NCI-H524 treated with DMSO at 0.1 percent for 48 hours (cell line): ENCODE results near the gene DCAF7.
A peak's percentile ranks its signal among the peaks of the same experiment; 100 is the strongest.

ENCODE experiments used
- DNase-seq: peaks from one replicate; lab custom pipeline; 2025; lab: John Stamatoyannopoulos, UW

Gene DCAF7

DNA sequence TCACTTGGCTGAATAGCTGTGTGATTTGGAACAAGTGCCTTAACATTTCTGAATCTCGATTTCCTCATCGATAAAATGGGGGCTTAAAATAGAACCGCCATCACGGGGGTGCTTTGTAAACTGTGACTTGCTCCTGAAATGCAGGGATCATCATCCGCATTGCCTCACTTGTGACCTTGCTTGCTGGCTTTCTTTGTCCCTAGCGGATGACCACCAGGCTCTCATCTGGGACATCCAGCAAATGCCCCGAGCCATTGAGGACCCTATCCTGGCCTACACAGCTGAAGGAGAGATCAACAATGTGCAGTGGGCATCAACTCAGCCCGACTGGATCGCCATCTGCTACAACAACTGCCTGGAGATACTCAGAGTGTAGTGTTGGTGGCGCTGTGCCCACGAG, 38.5 kb downstream of the DCAF7 start:
- no peak for DNase-seq

DNA sequence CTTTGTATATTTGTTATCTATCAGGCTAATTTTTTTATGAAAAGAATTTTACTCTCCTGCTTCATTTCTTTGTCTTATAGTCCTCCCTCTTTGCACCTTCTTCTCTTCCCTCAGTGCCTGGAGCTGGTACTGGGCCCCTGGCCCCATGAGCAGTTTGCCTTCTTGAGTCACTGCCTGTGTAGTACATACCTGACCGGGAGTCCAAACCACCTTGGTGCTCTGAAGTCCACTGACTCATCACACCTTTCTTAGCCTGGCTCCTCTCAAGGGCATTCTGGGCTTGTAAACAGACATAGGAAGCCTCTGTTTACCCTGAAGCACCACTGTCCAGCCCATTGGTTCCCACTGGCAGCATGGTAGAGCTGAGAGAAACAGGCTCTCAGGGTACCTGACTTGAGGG, 39.4 kb downstream of the DCAF7 start:
- DNase-seq: no peak

DNA sequence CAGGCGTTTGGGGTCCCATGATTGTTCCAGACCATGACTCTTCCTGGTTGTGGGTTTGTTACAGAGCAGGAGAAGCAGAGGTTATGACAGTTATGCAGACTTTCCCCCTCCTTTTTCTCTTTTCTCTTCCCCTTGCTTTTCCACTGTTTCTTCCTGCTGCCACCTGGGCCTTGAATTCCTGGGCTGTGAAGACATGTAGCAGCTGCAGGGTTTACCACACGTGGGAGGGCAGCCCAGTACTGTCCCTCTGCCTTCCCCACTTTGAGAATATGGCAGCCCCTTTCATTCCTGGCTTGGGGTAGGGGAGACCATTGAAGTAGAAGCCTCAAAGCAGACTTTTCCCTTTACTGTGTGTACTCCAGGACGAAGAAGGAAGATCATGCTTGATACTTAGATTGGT, 42.5 kb downstream of the DCAF7 start:
- no peak for DNase-seq

DNA sequence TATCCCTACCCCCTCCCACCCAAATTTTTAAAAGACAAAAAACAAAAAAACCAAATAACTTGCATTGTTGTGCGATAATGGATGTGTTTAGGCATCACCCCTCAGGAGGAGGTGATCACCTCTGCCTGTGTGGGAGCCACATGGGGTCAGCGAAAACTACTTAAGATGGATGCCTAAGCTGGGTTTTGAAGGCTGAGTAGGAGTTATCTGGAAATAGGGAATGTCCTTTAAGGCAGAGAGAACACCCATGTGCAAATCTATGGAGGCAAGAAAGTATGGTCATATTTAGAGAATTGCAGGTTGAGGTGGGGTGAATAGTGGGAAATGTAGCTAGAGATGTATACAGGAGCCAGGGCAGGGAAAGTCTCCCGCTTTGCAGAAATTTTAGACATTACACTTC, 44.9 kb downstream of the DCAF7 start:
- no peak for DNase-seq

GRCh38 chr17:63596856-63597586, 46.7 kb downstream of the DCAF7 start:
- no peak for DNase-seq

- DNase-seq: no peak
These were observed 48.0 kb downstream of the DCAF7 start for GRCh38 chr17:63598281-63598680.

DNA sequence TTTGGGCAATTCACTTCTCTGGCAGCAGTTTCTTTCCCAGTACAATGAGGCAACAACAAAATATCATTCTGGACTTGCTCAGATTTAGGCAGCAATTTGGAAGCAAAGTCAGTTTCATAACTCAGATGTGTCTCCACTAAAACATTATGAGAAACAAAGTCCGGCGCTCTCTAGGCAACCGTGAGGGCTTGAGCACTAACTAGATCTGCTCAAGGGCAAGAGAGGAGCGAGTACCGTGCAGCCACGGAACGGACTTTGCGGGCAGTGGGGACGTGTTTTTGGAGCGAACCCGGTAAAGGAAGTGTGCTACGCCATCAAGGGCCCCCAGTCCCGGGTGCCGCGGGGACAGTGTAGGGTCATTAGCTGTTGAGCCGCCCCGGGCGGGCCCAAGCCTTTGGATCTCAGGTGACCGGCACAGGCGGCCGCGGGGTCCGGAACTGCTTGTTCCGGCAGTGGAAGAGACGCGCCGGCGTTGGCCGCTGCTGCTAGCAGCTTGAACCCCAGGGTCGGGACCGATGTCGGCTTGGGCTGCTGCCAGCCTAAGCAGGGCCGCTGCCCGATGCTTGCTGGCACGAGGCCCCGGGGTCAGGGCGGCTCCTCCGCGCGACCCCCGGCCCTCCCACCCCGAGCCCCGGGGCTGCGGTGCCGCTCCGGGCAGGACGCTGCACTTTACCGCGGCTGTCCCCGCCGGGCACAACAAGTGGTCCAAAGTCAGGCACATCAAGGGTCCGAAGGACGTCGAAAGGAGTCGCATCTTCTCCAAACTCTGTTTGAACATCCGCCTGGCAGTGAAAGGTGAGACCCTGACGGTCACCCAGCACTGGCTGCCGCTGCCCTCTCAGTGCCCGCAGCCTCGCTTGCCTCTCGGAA, 50.5 kb downstream of the DCAF7 start, which contains the start of gene TACO1:
Gene TACO1, plus strand, starts transcription at position 327 of the 870 bp plus-strand sequence. Its CDS starts 189 bp downstream, at position 516.
- peak; percentile 65 for DNase-seq

- DNase-seq: peak; percentile 80
These were observed 51.4 kb downstream of the DCAF7 start for GRCh38 chr17:63601439-63602371.

- no peak for DNase-seq
These were observed 59.7 kb downstream of the DCAF7 start for GRCh38 chr17:63609816-63610573.

GRCh38 chr17:63610854-63611253, 60.6 kb downstream of the DCAF7 start:
- DNase-seq: no peak

- DNase-seq: no peak
These were observed 61.1 kb downstream of the DCAF7 start for GRCh38 chr17:63611354-63611753.

DNA sequence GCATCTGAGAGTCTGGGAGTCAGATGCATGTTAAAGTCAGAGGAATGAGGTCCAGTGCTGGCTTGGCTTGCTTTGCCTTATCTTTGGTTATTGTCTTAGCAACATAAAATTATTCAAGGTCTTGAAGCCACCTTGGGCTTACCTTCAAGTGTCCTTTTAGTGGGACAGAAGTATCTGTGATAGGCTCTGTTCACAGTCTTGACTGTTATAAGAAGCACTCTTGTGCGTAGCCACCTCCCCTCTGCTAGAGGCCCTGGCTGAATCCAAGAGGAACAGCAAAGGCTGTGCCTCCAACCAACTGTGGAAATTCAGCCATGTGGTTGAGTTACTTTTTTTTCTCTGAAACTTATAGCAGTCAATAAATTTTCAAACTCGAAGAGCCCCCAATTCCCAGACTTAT, 63.4 kb downstream of the DCAF7 start:
- no peak for DNase-seq

DNA sequence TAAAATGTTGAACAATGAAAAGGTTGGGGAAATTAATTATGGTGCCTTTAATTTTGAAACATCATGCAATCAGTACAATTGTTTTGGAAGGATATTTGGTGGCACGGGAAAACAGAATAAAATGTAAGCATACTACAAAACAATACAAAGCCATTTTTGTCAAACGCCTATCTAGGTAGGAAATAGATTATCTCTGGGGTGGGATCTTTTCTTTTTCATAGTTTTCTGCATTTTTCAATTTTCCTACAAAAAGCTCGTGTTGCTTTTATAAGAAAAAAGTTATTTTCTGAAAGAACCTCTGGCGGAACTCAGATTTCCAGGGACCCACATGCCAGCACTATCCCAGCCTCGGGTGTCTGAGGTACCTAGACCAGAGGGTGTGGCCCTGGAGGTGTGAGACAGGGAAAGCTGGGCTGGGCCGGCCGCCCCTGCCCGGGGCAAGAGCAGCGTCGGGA, 71.0 kb downstream of the DCAF7 start:
- DNase-seq: no peak

GRCh38 chr17:63621684-63622573, 71.7 kb downstream of the DCAF7 start, which contains the start of gene MAP3K3:
TSS of gene MAP3K3 (plus strand) at chr17:63622417. CDS start at chr17:63622760, 343 bp downstream.
- DNase-seq: peak; percentile 100

- peak; percentile 19 for DNase-seq
These were observed 72.5 kb downstream of the DCAF7 start for GRCh38 chr17:63622574-63623390.

DNA sequence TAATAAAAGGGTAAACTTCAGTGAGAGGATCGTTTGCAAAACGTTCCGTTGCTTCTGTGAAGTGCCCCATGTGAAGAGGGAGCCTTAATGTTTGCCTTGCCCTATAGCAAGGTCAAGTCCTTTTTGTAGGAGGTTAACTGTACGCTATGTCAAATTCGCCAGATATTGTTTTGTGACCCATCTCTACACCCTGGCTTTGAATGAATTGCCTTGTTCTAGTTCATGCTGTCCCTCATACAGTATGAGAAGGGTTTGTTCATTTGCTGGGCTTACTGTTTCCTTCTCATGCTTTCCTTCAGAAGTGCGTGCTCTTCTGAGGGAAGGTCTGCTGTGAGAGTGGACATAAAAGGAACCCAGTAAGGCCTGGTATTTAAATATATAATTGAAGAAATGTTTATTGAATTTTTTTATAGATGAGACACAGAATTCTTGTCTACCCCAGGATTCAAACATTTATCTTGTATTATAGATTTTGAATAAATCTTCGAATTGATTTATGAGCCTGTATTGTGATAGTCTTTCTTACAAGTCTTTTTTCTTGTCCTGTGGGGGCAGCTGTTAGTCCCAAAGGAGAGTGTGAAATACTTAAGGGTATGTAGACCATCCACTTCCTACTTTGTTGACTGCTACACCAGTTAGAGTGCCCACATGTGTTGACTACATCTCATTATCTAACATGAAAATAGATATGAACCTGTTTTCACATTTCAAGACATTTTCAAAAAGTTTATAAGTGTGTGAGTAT, 73.7 kb downstream of the DCAF7 start:
- DNase-seq: no peak

DNA sequence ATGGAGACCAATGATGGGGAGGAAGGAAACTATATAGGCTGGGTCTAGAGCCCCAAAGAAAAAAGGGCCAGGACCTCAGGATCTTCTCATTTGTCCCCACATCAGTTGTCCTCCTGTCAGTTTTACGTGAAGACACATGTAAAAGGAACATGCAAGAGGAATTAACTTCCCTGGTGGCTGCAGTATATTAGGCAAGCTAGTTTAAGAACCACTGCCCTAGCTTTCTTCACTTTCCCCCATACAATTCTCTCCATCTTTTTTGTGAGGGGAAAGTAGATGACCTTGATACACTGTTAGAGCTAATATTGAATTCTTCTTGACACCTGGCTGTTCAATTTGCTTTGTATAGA, 74.2 kb downstream of the DCAF7 start:
- no peak for DNase-seq

- no peak for DNase-seq
These were observed 76.4 kb downstream of the DCAF7 start for GRCh38 chr17:63626551-63627180.
